SK-N-SH (cell line): ENCODE data around the gene FSD2. TPM values are rescaled to one million over a fixed set of nuclear protein-coding genes. Genes with fewer than 3 reads are reported as not detected.

Source experiments
- CTCF ChIA-PET: fragments of 300-600, 350-600 bp; formaldehyde crosslinking; extraction: SDS; loops from one replicate; lab custom pipeline; 2021; lab: Yijun Ruan, JAX
- POLR2A ChIA-PET: fragments of 350-600 bp; sonication (Branson Sonifier 250); formaldehyde crosslinking; extraction: SDS; loops from one replicate; lab custom pipeline; 2020; ENCODE audit warnings: antibody characterized with exemption, inconsistent platforms; lab: Yijun Ruan, JAX
- DNase-seq: peaks from one replicate; pipeline ENCODE4 v3.0.0; 2012
- H2AFZ ChIP-seq: fragments of 200-600 bp; sonication (generic); 2 replicates; pipeline ENCODE4 v1.8.1; 2016; ENCODE audit warnings: antibody characterized with exemption, mild to moderate bottlenecking, low read depth
- H3F3A ChIP-seq: fragments of 200-600 bp; sonication (generic); replicated peaks from 2 replicates; pipeline ENCODE3; 2016; ENCODE audit warnings: antibody characterized with exemption, mild to moderate bottlenecking; ENCODE audit not compliant: insufficient read depth
- H3K27ac ChIP-seq, 2 experiments: fragments of 200-500 bp in 1 of 2; fragments of 200-600 bp in 1 of 2; sonication (Bioruptor generic) in 1 of 2; sonication (generic), shearing (Covaris generic) in 1 of 2; 2 replicates each; pipeline versions ENCODE4 v1.5.1 to v1.6.1; 2014 to 2016; ENCODE audit warnings: low read depth in 2 of 2, inconsistent platforms in 1 of 2, low read length in 1 of 2, mild to moderate bottlenecking in 1 of 2, mixed read lengths in 1 of 2
- H3K27me3 ChIP-seq: fragments of 200-600 bp; sonication (generic), shearing (Covaris generic); 2 replicates; pipeline ENCODE4 v1.6.1; 2016; ENCODE audit warnings: mixed run types; ENCODE audit not compliant: insufficient read depth
- H3K36me3 ChIP-seq, 2 experiments: fragments of 200-500 bp in 1 of 2; fragments of 200-600 bp in 1 of 2; sonication (Bioruptor generic) in 1 of 2; sonication (generic) in 1 of 2; replicated peaks in 1 of 2; 2 replicates each; pipeline versions ENCODE3 to v1.5.1; 2014 to 2016; ENCODE audit warnings: low read length in 1 of 2, mild to moderate bottlenecking in 1 of 2; ENCODE audit not compliant: insufficient read depth in 2 of 2, control insufficient read depth in 1 of 2
- H3K4me1 ChIP-seq, 2 experiments: fragments of 200-500 bp in 1 of 2; fragments of 200-600 bp in 1 of 2; sonication (Bioruptor generic) in 1 of 2; sonication (generic), shearing (Covaris generic) in 1 of 2; 2 replicates each; pipeline versions ENCODE4 v1.5.1 to v1.6.1; 2014 to 2016; ENCODE audit warnings: low read depth in 1 of 2, low read length in 1 of 2, mixed run types in 1 of 2; ENCODE audit not compliant: insufficient read depth in 2 of 2, control insufficient read depth in 1 of 2
- H3K4me2 ChIP-seq: fragments of 200-600 bp; sonication (generic), shearing (Covaris generic); 2 replicates; pipeline ENCODE4 v1.6.1; 2017; ENCODE audit warnings: mixed run types
- H3K4me3 ChIP-seq, 2 experiments: fragments of 200-500 bp in 1 of 2; fragments of 200-600 bp in 1 of 2; sonication (Bioruptor generic) in 1 of 2; sonication (generic), shearing (Covaris generic) in 1 of 2; 2 replicates each; pipeline versions ENCODE4 v1.5.1 to v1.8.1; 2014 to 2016; ENCODE audit warnings: low read depth in 2 of 2, inconsistent platforms in 1 of 2, low read length in 1 of 2, mild to moderate bottlenecking in 1 of 2, mixed read lengths in 1 of 2, moderate library complexity in 1 of 2
- H3K79me2 ChIP-seq: fragments of 200-600 bp; sonication (generic); 2 replicates; pipeline ENCODE4 v1.8.1; 2017; ENCODE audit warnings: mild to moderate bottlenecking; ENCODE audit not compliant: insufficient read depth
- H3K9ac ChIP-seq: fragments of 200-600 bp; sonication (generic); 2 replicates; pipeline ENCODE4 v1.6.1; 2017; ENCODE audit warnings: mixed run types
- H3K9me2 ChIP-seq: fragments of 200-600 bp; sonication (generic); 2 replicates; pipeline ENCODE4 v1.6.1; 2017; ENCODE audit warnings: mixed run types
- H3K9me3 ChIP-seq: fragments of 200-600 bp; sonication (generic); 2 replicates; pipeline ENCODE4 v1.6.1; 2017; ENCODE audit warnings: mixed run types, mild to moderate bottlenecking, moderate library complexity
- H4K20me1 ChIP-seq: fragments of 200-600 bp; sonication (generic); 2 replicates; pipeline ENCODE4 v1.6.1; 2017; ENCODE audit warnings: mild to moderate bottlenecking, mixed run types; ENCODE audit not compliant: insufficient read depth
- FOSL2 ChIP-seq: IDR thresholded peaks from 2 replicates; pipeline ENCODE4 v1.4.0; 2012; ENCODE audit warnings: low read depth, mild to moderate bottlenecking, moderate library complexity, borderline replicate concordance
- FOXM1 ChIP-seq: IDR thresholded peaks from 2 replicates; pipeline ENCODE4 v1.4.0; 2012; ENCODE audit warnings: low read depth, mild to moderate bottlenecking
- JUND ChIP-seq: IDR thresholded peaks from 2 replicates; pipeline ENCODE4 v1.4.0; 2012
- MEF2A ChIP-seq: IDR thresholded peaks from 2 replicates; pipeline ENCODE4 v1.4.0; 2012; ENCODE audit warnings: low read depth, borderline replicate concordance
- MXI1 ChIP-seq: IDR thresholded peaks from 2 replicates; pipeline ENCODE4 v1.6.1; 2012; ENCODE audit warnings: mild to moderate bottlenecking, low read depth, low read length, improper control_type of control experiment
- NFIC ChIP-seq: IDR thresholded peaks from 2 replicates; pipeline ENCODE4 v1.4.0; 2012; ENCODE audit warnings: borderline replicate concordance
- NRF1 ChIP-seq: IDR thresholded peaks from 2 replicates; pipeline ENCODE4 v1.6.1; 2012; ENCODE audit warnings: low read depth, mild to moderate bottlenecking, low read length
- PBX3 ChIP-seq: IDR thresholded peaks from 2 replicates; pipeline ENCODE4; 2012
- POLR2AphosphoS5 ChIP-seq: IDR thresholded peaks from 2 replicates; pipeline ENCODE4 v1.6.1; 2012; ENCODE audit warnings: low read depth, low read length
- RAD21 ChIP-seq: IDR thresholded peaks from 2 replicates; pipeline ENCODE4 v1.6.1; 2012; ENCODE audit warnings: mild to moderate bottlenecking, low read length
- REST ChIP-seq: IDR thresholded peaks from 2 replicates; pipeline ENCODE4 v1.6.1; 2012; ENCODE audit warnings: mild to moderate bottlenecking, low read depth, low read length, moderate library complexity
- RFX5 ChIP-seq: IDR thresholded peaks from 2 replicates; pipeline ENCODE4 v1.6.1; 2012; ENCODE audit warnings: mild to moderate bottlenecking, improper control_type of control experiment, low read length
- RXRA ChIP-seq: IDR thresholded peaks from 2 replicates; pipeline ENCODE4 v1.4.0; 2012; ENCODE audit warnings: low read depth, mild to moderate bottlenecking, borderline replicate concordance
- SIN3A ChIP-seq: IDR thresholded peaks from 2 replicates; pipeline ENCODE4 v1.6.1; 2012; ENCODE audit warnings: low read depth, mild to moderate bottlenecking, low read length, moderate library complexity, borderline replicate concordance
- TAF1 ChIP-seq: IDR thresholded peaks from 2 replicates; pipeline ENCODE4 v1.6.1; 2012; ENCODE audit warnings: low read depth, mild to moderate bottlenecking, low read length, moderate library complexity, borderline replicate concordance
- USF1 ChIP-seq: IDR thresholded peaks from 2 replicates; pipeline ENCODE4 v1.4.0; 2012; ENCODE audit warnings: low read depth, borderline replicate concordance
- WGBS: methylation state at CpG from one replicate; pipeline ENCODE4 v1.1.6; 2017; ENCODE audit warnings: low lambda C conversion rate; 5-methylcytosine and 5-hydroxymethylcytosine counted together
- polyA plus RNA-seq, 3 experiments: library from polyadenylated mRNA; depleted of rRNA; stranded (reverse); fragments of >200 nt; gene quantifications; 2 replicates each; pipeline ENCODE4 v1.2.3, GENCODE V29; 2012

The FSD2 gene
- polyA plus RNA-seq, 1 of the 3 experiments (the other 2 are of a cell fraction) = not detected

- Histone ChIP-seq H4K20me1 (no peaks in the 10 kb centered on the region), H3K9ac (no peak overlapping the region), H3K4me2 (no peak overlapping the region), H3F3A (peaks cover 8% of the 10 kb centered on the region), H3K27me3 (no peaks in the 10 kb centered on the region), H3K27ac (no peak overlapping the region), H3K4me3 (no peak overlapping the region), H3K79me2 (no peaks in the 10 kb centered on the region), H3K36me3 (no peaks in the 10 kb centered on the region), H2AFZ (no peak overlapping the region), H3K9me3 (no peaks in the 10 kb centered on the region), H3K9me2 (no peaks in the 10 kb centered on the region), H3K4me1 (no peaks in the 10 kb centered on the region)
- ChIA-PET CTCF (no interaction called here), POLR2A (no interaction called here)
- WGBS = 83% methylated on average over 1 of the region's 1 CpG
- TF ChIP-seq MXI1 (no peak), USF1 (no peak), NFIC (no peak), RAD21 (no peak), PBX3 (no peak), MEF2A (no peak), SIN3A (no peak), FOSL2 (no peak), JUND (no peak), RFX5 (no peak), POLR2AphosphoS5 (no peak), NRF1 (no peak), REST (no peak), TAF1 (no peak), RXRA (no peak), FOXM1 (no peak)
- no peak for DNase-seq
Measured at GRCh38 chr15:82743810-82744209, 62.1 kb downstream of the FSD2 start.
